Transverse colon (tissue), 4 donors: ENCODE results near the gene WIPF3. TPM values are rescaled to one million over a fixed set of nuclear protein-coding genes. Genes with fewer than 3 reads are reported as not detected.
"Not testable (repeated sequence)": the region's sequence is repeated elsewhere in the genome, so short reads cannot be mapped to it uniquely, and the experiment has no call there.

Source experiments
- DNase-seq: peaks from one replicate; pipeline ENCODE4 v3.0.0-alpha.2; 2019
- H3K27ac ChIP-seq, 4 donors: fragments of 200-600 bp; sonication (generic); 2 replicates each; pipeline ENCODE4 v1.5.1; 2016 to 2018; ENCODE audit warnings: inconsistent platforms in 4 of 4
- H3K27me3 ChIP-seq: fragments of 200-600 bp; sonication (generic); 2 replicates; pipeline ENCODE4 v1.5.1; 2017; ENCODE audit warnings: inconsistent platforms
- H3K36me3 ChIP-seq, 4 donors: fragments of 200-600 bp; sonication (generic); 2 replicates each; pipeline ENCODE4 v1.5.1; 2017 to 2019; ENCODE audit warnings: inconsistent platforms in 4 of 4
- H3K4me1 ChIP-seq, 4 donors: fragments of 200-600 bp; sonication (generic); 2 replicates each; pipeline ENCODE4 v1.5.1; 2017 to 2020; ENCODE audit warnings: inconsistent platforms in 4 of 4
- H3K4me3 ChIP-seq, 4 donors: fragments of 200-600 bp; sonication (generic); 1 replicate in 1 of 4; 2 replicates in 3 of 4; pipeline versions ENCODE4 v1.5.1 to v1.6.1; 2017 to 2019; ENCODE audit warnings: inconsistent platforms in 4 of 4
- H3K9me3 ChIP-seq, 2 donors: fragments of 200-600 bp; sonication (generic); 2 replicates each; pipeline ENCODE4 v1.5.1; 2017 to 2019; ENCODE audit warnings: inconsistent platforms in 2 of 2
- EP300 ChIP-seq: sonication (generic); formaldehyde crosslinking; IDR thresholded peaks from one replicate; pipeline ENCODE4 v1.6.1; 2017; ENCODE audit warnings: antibody characterized with exemption, low read depth
- POLR2A ChIP-seq: fragments of 450-650 bp; IDR thresholded peaks from one replicate; pipeline ENCODE4 v1.6.1; 2016; ENCODE audit warnings: antibody characterized with exemption, mild to moderate bottlenecking, moderate library complexity
- POLR2AphosphoS5 ChIP-seq, 3 donors: sonication (generic); formaldehyde crosslinking; IDR thresholded peaks; one replicate each; pipeline ENCODE4 v1.6.1; 2016; ENCODE audit warnings: antibody characterized with exemption in 3 of 3
- WGBS, 2 donors: methylation state at CpG; one replicate each; pipeline ENCODE4 v1.1.5; 2018; ENCODE audit warnings: low coverage in 1 of 2; 5-methylcytosine and 5-hydroxymethylcytosine counted together
- in situ Hi-C, 4 donors: fragments of 200-750 bp; cut with MboI; loops; one replicate each; pipeline versions ENCODE4 v1.15.0 to v1.15.1; 2017; ENCODE audit warnings: low sequenced_read_pairs in 3 of 4, low pct_ligation_motif_present in 1 of 4, low pct_unique_long_range_greater_than_20kb in 1 of 4
- intact Hi-C: fragments of 100-400 bp; cut with DNase I; formaldehyde crosslinking; loops from one replicate; pipeline ENCODE4 v1.15.1; 2023; ENCODE audit warnings: low total_unique reads
- total RNA-seq, 4 donors: library from RNA; depleted of rRNA; stranded (reverse); fragments of >200 nt; gene quantifications; one replicate each; pipeline ENCODE4 v1.1.0, GENCODE V29; 2016
- TF ChIP-seq, protein P1 (sequence below), 5 experiments: fragments of 200-600 bp in 3 of 5; fragments of 450-650 bp in 2 of 5; sonication (generic) in 3 of 5; IDR thresholded peaks; 1 replicate in 2 of 5; 2 replicates in 3 of 5; pipeline ENCODE4 v1.5.1; 2016 to 2017; ENCODE audit warnings: antibody characterized with exemption in 5 of 5, inconsistent platforms in 3 of 5, mild to moderate bottlenecking in 2 of 5, moderate library complexity in 1 of 5

WIPF3 gene
- total RNA-seq, 4 donors from 2014 or later, result 0.41 to 3.7 TPM; not detected in 2

DNA sequence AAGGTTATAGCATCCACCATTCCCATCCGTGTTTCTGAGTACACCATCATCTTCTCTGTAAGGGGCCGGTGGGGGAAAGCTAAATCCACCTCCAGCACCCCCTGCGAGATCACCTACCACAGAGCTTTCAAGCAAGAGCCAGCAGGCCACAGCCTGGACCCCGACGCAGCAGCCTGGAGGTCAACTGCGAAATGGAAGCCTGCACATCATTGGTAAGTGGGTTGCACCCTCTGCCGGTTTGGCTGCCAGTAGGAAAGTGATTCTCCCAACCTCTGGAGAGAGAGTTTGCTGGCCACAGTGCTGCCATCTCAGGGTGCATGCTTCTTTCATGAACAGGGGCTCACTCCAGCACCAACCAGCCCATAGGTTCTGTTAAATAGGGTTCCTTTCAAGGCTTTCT lies 81.7 kb downstream of the WIPF3 start:
- DNase-seq, result no peak
- intact Hi-C loops (no loop called here), in situ Hi-C loops (no loop called here)
- H3K9me3 ChIP-seq, result no peaks in the 10 kb centered on the region
- no peak overlapping the region for H3K4me3 ChIP-seq
- H3K27ac ChIP-seq, result no peak overlapping the region
- 90% methylated on average over 7 of the region's 7 CpGs; no CpG with 5 or more reads in 1 of the 2 donors for WGBS, 2 donors
- no peaks in the 10 kb centered on the region for H3K36me3 ChIP-seq
- H3K27me3 ChIP-seq, result peaks cover 8% of the 10 kb centered on the region
- peaks cover 0 to 7% (median 2%) of the 10 kb centered on the region in 4 donors for H3K4me1 ChIP-seq
- TF ChIP-seq POLR2A (no peak), POLR2AphosphoS5 (IDR thresholded peaks at IDR 0.05) (no peak), EP300 (no peak)
- TF ChIP-seq, protein P1, sequence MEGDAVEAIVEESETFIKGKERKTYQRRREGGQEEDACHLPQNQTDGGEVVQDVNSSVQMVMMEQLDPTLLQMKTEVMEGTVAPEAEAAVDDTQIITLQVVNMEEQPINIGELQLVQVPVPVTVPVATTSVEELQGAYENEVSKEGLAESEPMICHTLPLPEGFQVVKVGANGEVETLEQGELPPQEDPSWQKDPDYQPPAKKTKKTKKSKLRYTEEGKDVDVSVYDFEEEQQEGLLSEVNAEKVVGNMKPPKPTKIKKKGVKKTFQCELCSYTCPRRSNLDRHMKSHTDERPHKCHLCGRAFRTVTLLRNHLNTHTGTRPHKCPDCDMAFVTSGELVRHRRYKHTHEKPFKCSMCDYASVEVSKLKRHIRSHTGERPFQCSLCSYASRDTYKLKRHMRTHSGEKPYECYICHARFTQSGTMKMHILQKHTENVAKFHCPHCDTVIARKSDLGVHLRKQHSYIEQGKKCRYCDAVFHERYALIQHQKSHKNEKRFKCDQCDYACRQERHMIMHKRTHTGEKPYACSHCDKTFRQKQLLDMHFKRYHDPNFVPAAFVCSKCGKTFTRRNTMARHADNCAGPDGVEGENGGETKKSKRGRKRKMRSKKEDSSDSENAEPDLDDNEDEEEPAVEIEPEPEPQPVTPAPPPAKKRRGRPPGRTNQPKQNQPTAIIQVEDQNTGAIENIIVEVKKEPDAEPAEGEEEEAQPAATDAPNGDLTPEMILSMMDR (IDR thresholded peaks at IDR 0.05), result no peak

- intact Hi-C loops, result no loop called here
- TF ChIP-seq POLR2A, result no peak
- TF ChIP-seq EP300, result no peak
- no peak for TF ChIP-seq POLR2AphosphoS5 (IDR thresholded peaks at IDR 0.05)
- TF ChIP-seq, protein P1 (IDR thresholded peaks at IDR 0.05), result no peak
Observed at GRCh38 chr7:29889288-29889687, 83.0 kb downstream of the WIPF3 start.

DNA sequence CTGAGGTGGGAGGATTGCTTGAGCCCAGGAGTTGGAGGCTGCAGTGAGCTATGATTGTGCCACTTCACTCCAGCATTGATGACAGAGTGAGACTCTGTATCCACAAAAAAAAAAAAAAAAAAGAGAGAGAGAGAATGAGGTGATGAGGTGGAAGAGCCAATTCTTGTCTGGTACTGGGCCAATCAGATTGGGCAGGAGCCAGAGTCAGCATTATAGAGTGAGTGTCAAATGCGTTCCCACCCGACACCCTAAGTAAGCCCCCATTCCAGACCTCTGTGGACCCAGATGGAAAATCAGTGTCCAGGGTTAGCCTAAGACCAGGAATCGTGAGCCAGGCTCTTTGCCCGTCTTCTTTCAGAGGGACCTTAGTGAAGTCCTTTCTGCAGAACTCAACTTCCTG lies 83.9 kb downstream of the WIPF3 start:
- DNase-seq, result no peak
- H3K36me3 ChIP-seq, result no peaks in the 10 kb centered on the region
- intact Hi-C loops (no loop called here), in situ Hi-C loops (no loop called here)
- WGBS, 2 donors, result 79 to 92% methylated on average over 2 to 4 of the region's 4 CpGs
- H3K9me3 ChIP-seq, result no peaks in the 10 kb centered on the region
- TF ChIP-seq, protein P1 (IDR thresholded peaks at IDR 0.05), result no peak
- no peak for TF ChIP-seq EP300
- no peak for TF ChIP-seq POLR2AphosphoS5 (IDR thresholded peaks at IDR 0.05)
- no peak for TF ChIP-seq POLR2A
- H3K4me3 ChIP-seq, result no peak overlapping the region
- H3K4me1 ChIP-seq, result no peaks in the 10 kb centered on the region
- no peaks in the 10 kb centered on the region for H3K27me3 ChIP-seq
- no peak overlapping the region for H3K27ac ChIP-seq

More at GRCh38 chr7:29889288-29889687, 83.0 kb downstream of the WIPF3 start:
- H3K4me3 ChIP-seq, result no peak overlapping the region
- H3K27me3 ChIP-seq, result peaks cover 3% of the 10 kb centered on the region
- no peaks in the 10 kb centered on the region for H3K4me1 ChIP-seq
- in situ Hi-C loops, result no loop called here
- H3K36me3 ChIP-seq, result no peaks in the 10 kb centered on the region
- H3K9me3 ChIP-seq, result no peaks in the 10 kb centered on the region
- WGBS, 2 donors, result 86 to 95% methylated on average over 4 to 5 of the region's 5 CpGs
- H3K27ac ChIP-seq, result no peak overlapping the region
- no peak for DNase-seq

DNA sequence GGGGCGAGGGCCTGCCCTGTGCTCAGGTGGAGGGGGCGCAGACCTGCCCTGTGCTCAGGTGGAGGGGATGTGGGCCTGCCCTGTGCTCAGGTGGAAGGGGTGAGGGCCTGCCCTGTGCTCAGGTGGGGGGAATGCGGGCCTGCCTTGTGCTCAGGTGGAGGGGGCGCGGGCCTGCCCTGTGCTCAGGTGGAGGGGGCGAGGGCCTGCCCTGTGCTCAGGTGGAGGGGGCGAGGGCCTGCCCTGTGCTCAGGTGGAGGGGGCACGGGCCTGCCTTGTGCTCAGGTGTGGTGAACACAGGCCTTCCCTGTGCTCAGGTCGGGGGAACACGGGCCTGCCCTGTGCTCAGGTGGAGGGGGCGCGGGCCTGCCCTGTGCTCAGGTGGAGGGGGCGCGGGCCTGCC lies 84.5 kb downstream of the WIPF3 start:
- 100% methylated on average over 2 of the region's 14 CpGs; no CpG with 5 or more reads in 1 of the 2 donors for WGBS, 2 donors
- DNase-seq, H3K36me3 ChIP-seq, H3K4me1 ChIP-seq, in situ Hi-C loops, H3K4me3 ChIP-seq, H3K27me3 ChIP-seq, H3K9me3 ChIP-seq, H3K27ac ChIP-seq, intact Hi-C loops: not testable (repeated sequence)

DNA sequence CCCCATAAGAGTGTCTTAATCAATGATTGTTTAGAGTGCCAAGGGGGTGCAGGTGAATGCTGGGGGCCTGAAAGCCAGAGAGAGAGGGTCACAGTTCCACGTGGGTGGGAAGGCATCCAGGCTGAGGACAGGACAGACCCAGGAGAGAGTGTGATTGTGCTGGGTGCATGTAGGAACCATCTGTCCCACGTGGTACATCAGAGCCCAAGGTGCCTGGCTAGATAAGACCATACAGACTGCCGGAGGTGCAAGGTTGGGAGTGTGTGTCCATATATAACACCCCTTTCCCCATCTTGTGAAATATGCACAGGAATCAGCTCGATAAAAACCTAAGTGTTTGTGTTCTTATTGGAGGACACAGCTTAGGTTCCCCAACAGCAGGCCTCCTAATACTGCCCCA lies 85.5 kb downstream of the WIPF3 start:
- no peaks in the 10 kb centered on the region for H3K9me3 ChIP-seq
- no peak overlapping the region for H3K27ac ChIP-seq
- no peak overlapping the region for H3K4me3 ChIP-seq
- no peaks in the 10 kb centered on the region for H3K4me1 ChIP-seq
- in situ Hi-C loops, result no loop called here
- 84 to 100% methylated on average over 1 to 4 of the region's 4 CpGs for WGBS, 2 donors
- intact Hi-C loops, result no loop called here
- H3K27me3 ChIP-seq, result no peaks in the 10 kb centered on the region
- TF ChIP-seq EP300, result no peak
- TF ChIP-seq, protein P1 (IDR thresholded peaks at IDR 0.05), result no peak
- TF ChIP-seq POLR2AphosphoS5 (IDR thresholded peaks at IDR 0.05), result no peak
- no peak for TF ChIP-seq POLR2A
- H3K36me3 ChIP-seq, result no peaks in the 10 kb centered on the region
- DNase-seq, result no peak
